Astrocyte of the spinal cord (primary cell): ENCODE results near the gene SMCO3.
A peak's percentile ranks its signal among the peaks of the same experiment; 100 is the strongest.

ENCODE experiments used
- DNase-seq: peaks from one replicate; pipeline ENCODE4 v3.0.0; 2011; ENCODE audit warnings: low read depth, low spot score
- H3K4me3 ChIP-seq: 2 replicates; pipeline ENCODE4 v1.5.1; 2011; ENCODE audit warnings: low read depth, mild to moderate bottlenecking, low read length, moderate library complexity
- in situ Hi-C: cut with HindIII; loops from 2 replicates; pipeline ENCODE4 v1.10.0; 2017; ENCODE audit warnings: low sequenced_read_pairs
- TF ChIP-seq, protein P1 (sequence below): IDR thresholded peaks from 2 replicates; pipeline ENCODE4 v1.5.1; 2012; ENCODE audit warnings: low read depth, mild to moderate bottlenecking, low read length, inconsistent platforms

Gene SMCO3

DNA sequence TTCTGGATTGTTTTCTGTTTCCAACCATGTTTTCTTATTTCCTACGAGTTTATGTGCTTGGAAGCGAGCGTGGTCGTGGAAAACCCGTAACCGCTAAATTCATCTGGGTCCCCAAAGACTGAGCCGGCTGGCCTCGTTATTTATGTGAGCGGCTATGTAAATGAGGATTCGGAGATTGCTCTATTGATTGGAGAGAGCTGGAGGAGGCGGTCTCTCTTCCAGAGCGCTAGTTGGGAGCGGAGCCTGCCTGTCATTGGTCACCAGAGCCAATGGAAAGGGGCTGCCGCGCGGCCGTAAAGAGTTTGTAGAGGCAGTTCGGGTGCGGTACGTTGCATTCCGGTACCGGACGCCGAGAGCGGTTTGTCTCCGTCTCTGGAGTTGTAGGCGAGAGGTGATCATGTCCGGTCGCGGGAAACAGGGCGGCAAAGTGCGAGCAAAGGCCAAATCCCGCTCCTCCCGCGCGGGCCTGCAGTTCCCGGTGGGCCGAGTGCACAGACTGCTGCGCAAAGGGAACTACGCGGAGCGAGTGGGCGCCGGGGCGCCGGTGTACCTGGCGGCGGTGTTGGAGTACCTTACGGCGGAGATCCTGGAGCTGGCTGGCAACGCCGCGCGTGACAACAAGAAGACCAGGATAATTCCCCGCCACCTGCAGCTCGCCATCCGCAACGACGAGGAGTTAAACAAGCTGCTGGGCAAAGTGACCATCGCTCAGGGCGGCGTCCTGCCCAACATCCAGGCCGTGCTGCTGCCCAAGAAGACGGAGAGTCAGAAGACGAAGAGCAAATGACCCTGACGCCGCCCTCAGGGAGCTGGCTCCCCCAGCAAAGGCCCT, 39.7 kb downstream of the SMCO3 start:
- TF ChIP-seq, protein P1, sequence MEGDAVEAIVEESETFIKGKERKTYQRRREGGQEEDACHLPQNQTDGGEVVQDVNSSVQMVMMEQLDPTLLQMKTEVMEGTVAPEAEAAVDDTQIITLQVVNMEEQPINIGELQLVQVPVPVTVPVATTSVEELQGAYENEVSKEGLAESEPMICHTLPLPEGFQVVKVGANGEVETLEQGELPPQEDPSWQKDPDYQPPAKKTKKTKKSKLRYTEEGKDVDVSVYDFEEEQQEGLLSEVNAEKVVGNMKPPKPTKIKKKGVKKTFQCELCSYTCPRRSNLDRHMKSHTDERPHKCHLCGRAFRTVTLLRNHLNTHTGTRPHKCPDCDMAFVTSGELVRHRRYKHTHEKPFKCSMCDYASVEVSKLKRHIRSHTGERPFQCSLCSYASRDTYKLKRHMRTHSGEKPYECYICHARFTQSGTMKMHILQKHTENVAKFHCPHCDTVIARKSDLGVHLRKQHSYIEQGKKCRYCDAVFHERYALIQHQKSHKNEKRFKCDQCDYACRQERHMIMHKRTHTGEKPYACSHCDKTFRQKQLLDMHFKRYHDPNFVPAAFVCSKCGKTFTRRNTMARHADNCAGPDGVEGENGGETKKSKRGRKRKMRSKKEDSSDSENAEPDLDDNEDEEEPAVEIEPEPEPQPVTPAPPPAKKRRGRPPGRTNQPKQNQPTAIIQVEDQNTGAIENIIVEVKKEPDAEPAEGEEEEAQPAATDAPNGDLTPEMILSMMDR: no peak
- peak overlapping the region; percentile 86 for H3K4me3 ChIP-seq
- in situ Hi-C loops: no loop called here
- DNase-seq: peak; percentile 97

DNA sequence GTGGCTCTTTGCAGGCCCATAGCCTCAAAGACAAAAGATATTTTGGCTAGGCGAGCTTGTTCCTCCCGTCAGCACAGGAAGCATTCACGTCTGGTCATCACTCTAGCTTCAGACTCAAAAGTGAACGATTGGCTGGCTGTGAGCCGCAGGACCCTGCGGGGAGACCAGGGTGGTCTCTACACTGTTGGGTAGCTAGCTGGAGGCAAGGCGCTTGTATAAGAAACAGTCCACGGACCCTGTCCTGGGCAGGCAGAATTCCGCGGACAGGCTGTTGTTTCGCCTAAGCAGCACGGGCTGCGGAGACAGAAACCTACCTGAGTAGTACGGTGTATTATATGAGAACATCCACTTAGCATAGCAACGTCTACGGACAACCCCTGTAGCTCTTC, 40.3 kb downstream of the SMCO3 start:
- DNase-seq: no peak
- in situ Hi-C loops: no loop called here
- TF ChIP-seq, protein P1: no peak
- H3K4me3 ChIP-seq: peak overlapping the region; percentile 86

DNA sequence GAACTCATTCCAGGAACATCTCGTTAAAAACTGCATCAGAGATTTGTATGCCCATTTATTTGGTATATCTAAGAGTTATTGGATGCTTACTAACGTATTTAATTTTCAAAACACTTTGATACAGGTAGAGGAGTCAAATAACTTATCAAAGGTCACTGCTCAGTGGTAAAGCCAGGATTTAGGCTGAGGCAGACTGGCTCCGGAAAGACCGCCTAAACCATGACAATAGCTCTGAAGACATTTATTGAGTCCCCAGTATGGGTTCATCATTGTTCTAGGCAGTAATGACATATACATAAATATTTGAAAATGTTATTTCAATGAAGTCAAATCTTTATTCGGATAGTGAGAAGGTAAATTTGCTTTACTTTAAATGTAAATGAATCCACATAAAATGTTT, 41.0 kb downstream of the SMCO3 start:
- no peak for DNase-seq

DNA sequence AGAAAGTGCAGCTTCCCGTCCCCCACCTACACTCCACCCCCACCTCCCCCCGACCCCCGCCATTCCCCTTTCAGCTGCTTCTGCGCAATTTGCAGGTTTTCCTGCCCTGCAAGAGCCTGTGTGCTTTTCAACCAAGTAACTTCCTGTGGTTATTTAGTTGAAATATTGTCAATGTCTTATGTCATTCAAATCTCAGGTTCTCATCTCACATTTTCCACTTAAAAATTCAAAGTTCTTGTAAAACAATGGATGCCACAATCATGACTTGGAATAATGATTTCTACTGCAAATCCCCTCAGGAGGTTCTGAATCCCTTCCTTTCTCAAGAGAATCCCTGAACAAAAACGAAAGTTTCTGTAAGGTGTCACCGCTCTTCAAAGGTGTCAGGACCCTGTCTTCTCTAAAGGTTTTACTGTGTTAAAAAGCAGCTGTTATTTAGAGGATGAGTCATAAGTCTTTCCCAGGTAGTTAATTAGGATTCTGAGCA, 42.3 kb downstream of the SMCO3 start:
- peak overlapping the region; percentile 93 for H3K4me3 ChIP-seq
- in situ Hi-C loops: no loop called here
- DNase-seq: no peak
- TF ChIP-seq, protein P1: no peak

More for the DNA sequence above, 41.0 kb downstream of the SMCO3 start:
- TF ChIP-seq, protein P1: no peak
- H3K4me3 ChIP-seq: no peak overlapping the region
- in situ Hi-C loops: no loop called here

DNA sequence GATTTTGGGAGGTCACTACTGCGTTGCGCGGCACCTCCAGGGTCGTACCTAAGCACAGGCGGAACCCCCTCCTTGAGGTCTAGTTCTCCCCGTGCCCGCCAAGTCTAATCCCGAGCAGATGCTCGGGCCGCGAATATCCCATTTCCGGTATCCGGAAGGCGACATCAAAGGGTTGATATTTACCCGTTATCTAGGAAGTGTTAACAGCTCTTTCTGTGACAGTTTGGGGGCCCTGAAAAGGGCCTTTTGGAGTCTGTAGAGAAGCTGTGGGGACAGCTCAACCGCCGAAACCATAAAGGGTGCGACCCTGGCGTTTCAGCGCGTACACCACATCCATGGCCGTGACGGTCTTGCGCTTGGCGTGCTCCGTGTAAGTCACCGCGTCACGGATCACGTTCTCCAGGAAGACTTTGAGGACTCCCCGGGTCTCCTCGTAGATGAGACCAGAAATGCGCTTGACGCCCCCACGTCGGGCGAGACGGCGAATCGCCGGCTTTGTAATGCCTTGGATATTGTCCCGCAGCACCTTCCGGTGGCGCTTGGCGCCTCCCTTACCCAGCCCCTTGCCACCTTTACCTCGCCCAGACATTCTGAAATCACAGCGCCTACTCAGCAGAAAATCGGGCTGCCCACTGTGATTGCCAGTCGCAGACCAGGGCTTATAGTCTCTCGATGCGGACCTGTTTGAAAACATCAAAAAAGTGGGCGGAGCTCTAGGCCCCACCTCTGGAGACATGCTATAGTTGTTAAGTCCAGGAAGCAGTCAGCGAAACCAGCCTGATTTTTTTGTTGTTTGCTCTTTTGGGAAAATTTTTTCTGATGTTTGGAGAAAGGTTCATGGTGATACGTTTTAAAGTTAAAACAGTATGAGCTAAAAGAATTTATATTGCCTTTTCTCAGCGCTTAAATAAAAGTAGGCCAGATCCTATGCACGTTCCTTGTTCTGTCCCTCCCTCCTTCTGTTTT, 43.2 kb downstream of the SMCO3 start:
- in situ Hi-C loops: no loop called here
- H3K4me3 ChIP-seq: peak overlapping the region; percentile 93
- DNase-seq: peak; percentile 96
- TF ChIP-seq, protein P1: no peak

DNA sequence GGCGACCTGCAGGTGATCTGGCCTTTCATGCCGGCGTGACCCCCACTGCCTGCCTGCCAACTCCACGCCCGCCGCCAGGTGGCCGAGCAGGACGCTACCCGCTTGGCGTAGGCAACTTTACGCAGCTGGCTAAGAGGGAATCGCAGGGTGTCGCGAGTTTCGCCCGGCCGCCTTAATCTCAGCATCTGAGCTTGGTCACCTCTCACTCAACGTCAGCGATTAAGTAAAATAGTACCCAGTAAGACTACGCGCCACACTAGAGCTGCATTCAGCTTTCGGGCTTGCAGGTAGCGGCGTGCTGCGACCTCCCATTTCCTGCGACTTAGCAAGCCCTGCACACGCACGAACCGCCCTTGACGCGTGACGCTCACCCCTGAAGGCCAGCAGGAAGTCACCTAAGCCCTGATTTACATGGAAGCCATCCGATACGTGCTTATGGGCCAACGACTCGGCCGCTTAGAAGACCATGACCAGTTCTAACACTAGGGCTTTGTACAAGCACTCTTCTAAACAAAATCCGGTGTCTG, 44.0 kb downstream of the SMCO3 start:
- peak; percentile 72 for DNase-seq
- H3K4me3 ChIP-seq: peak overlapping the region; percentile 93
- TF ChIP-seq, protein P1: peak; percentile 80
- in situ Hi-C loops: no loop called here
